ENCODE results near the gene ARHGEF25.

Gene ARHGEF25

DNA sequence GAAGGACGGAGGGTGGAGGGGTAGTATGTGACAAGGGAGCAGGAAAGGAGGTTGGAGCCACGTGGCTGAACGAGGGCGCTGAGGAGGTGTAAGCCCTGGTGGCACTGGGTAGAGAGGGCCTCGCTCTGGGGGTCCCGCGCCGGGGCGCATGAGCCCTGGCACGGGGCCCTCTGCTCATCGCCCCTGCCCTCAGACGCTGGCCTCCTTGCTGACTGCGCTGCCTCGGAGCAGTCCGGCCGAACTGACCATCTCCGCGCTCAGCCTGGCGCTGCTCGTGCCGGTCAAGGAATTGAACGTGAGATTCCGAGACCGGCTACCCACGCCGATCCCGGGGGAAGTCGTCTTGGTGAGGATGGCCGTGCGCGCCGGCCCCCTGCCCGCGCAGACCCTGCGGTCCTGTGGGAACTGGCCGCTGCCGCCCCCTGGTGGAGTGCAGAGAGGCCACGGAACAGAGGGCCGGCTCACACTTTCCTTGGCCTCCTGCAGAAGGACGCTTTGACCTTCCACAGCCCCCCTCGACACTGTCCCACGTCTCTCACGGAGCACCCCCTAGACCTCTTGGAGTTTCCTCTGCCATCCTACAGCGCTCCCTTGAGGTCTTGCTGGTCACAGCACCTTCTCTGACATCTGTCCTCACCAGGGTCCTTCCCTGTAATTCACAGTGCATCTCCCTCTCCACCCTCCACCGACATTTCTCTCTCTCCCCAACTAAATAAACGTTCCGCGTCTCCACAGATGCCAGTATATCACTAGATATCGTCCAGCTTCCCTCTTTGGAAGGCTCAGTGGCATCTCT is 10.5 kb downstream of the ARHGEF25 start:
- peak; percentile 68 for DNase-seq (ENCODE audit: low spot score)

DNA sequence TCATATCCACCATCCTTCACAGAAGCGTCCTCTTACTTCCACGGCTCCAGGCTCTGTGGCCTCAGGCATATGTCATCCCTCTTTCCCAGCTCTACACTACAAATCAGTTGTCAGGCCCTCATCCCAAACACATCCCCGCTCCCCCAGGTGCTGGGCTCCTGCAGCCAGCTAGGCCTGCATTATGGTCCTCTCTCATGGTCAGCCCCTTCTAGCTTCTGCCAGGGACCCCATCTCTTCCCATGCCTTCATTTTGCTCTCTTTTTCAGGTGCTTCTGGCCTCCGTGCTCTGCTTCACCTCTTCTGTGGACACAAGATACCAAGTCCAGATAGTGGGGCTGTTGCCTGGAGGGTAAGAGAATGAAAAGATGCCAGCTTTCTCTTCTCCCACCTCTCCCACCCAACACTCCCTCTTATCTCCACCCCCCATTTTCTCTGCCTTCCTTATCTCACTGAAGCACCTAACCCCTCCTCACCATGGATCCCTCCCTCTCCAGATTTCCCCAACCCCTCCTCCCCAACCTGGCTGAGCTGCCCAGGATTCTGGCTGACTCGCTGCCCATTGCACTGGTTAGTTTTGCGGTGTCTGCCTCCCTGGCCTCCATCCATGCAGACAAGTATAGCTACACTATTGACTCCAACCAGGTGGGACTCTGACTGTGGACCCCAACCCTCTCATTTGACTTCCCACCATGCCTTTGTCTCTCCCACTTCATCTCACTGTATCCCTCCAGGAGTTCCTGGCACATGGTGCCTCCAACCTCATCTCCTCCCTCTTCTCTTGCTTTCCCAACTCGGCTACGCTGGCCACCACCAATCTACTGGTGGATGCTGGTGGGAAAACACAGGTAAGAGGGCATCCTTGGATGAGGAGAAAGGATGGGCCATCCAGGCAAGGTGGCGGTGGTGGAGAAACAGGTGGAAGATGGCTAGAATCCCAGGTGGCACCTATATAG is 11.3 kb downstream of the ARHGEF25 start:
- no peak for DNase-seq (ENCODE audit: low spot score)

DNA sequence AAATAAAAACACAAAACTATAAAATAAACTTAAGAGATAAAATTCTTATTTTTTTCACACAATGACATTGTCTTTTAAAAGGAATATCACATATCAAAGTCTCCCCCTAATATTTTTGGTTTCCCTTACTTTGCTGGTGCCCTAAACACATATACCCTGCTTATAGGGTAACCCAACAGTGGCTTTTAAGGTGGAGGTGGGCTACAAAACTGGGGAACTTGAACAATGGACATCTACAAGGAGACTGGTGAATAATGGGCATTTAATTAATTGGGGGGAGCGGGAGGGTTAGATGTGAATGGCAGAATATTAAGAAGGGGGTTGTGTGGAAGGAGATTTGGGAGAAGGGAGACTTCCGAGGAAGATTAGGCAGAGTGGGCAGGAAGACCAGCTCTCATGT is 12.2 kb downstream of the ARHGEF25 start:
- no peak for DNase-seq (ENCODE audit: low spot score)

DNA sequence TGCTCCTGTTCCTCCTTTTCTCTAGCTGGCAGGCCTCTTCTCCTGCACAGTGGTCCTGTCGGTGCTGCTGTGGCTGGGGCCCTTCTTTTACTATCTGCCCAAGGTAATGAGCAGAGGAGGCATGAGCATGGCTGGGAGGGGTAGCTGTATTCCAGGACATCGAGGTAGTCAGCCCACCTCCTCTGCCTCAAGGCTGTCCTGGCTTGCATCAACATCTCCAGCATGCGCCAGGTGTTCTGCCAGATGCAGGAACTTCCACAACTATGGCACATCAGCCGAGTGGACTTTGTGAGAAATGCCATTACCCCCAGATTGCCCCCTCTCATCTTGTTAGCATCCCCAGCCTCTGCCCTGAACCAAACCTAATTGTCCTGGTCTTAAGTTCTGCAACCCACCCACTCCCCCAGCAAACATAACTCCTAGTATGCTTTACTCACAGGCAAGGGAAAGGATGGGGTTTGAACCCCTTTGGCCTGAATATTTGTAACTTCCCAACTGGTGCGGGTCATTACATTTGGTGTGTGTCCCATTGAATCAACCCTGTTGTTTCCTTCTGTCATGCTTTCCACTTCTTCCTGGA is 12.7 kb downstream of the ARHGEF25 start:
- DNase-seq (ENCODE audit: low spot score), result no peak

DNA sequence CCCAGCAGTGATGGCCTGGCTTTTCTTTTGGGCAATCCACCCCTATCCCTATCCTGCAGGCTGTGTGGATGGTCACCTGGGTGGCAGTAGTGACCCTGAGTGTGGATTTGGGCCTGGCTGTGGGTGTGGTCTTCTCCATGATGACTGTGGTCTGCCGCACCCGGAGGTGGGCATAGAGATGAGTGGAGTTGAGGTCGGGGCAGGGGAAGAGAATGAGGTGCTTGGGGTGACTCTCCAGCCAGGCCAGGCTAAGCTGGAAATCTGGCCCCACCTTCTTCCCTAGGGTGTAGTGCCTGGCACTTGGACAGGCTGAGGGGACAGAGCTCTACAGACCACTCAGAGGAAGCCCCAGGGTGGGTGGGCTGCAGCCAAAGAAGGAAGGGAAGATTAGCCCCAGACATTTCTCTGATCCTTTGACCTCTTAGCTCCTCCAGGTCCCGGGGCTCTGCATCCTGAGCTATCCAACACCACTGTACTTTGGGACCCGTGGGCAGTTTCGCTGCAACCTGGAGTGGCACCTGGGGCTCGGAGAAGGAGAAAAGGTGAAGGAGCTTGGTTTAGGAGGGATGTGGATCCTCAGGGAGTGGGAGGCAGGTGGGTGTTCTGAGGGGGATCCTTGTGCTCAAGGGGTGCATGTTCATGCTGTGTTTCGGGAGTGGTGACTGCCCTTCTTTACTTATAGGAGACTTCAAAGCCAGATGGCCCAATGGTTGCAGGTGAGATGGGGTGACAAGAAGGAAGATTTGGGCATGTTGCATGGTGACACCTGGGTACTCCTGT is 13.4 kb downstream of the ARHGEF25 start:
- no peak for DNase-seq (ENCODE audit: low spot score)

DNA sequence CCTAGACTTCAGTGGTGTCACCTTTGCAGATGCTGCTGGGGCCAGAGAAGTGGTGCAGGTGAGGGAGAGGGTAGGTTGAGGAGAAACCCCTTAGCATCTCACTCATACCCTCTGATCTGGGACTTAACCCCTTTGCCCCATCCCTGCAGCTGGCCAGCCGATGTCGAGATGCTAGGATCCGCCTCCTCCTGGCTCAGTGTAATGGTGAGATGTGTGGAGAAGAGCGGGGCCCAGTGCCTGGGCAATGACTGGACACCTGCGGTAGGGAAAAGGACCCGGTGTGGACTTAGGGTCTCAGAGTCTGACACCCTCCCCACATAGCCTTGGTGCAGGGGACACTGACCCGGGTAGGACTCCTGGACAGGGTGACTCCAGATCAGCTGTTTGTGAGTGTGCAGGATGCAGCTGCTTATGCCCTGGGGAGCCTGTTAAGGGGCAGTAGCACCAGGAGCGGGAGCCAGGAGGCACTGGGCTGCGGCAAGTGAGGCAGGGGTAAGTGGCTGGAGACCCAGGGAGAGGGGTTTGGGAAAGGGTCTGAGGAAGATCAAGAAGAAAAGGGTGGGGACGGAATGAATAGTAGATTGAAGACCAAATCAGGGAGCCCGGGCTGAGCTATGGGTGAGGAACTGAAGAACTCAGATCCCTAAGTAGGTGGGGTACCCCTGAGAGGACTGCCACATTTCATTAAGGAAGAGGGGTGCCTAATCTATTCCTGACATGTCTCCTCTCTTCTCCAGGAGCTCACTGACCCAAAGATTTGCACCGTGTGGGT is 14.2 kb downstream of the ARHGEF25 start:
- DNase-seq (ENCODE audit: low spot score), result no peak

DNA sequence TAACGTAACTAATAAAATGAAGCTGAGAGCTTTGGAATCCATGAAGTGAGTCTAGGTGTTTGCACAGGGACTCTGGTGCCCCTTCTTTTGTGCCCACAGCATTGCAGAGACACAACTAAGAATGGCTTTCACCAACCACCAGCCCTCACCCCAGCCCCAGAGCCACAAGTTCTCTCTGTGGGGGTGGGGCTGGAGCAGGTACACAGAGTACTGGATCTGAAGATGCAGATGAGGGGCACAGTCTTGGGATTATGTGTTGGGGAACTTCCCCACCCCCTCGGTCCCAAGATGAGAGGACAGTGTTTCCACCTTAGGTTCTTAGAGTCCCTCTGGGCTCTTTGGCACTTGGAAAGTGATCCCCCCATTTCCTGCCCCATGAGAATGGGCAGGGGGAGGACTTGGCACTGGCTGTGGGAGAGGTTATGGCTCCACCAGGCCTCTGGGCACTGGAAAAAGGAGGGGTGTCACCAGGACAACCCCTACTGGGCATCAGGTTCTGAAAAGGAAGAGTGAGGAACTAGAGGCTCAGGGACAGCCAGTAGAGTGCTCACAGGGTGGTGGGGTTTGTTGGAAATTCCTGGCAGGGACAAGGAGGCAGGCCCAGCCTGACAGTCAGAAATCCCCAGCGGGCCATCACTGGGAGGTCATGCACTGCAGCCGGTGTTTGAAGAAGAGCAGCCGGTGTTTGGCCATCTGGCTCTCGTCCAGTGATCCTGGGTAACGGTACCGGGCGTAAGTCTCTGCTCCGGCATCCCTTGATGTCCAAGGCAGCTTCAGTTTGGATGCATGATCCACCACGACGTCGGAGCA is 15.1 kb downstream of the ARHGEF25 start:
- no peak for DNase-seq (ENCODE audit: low spot score)

DNA sequence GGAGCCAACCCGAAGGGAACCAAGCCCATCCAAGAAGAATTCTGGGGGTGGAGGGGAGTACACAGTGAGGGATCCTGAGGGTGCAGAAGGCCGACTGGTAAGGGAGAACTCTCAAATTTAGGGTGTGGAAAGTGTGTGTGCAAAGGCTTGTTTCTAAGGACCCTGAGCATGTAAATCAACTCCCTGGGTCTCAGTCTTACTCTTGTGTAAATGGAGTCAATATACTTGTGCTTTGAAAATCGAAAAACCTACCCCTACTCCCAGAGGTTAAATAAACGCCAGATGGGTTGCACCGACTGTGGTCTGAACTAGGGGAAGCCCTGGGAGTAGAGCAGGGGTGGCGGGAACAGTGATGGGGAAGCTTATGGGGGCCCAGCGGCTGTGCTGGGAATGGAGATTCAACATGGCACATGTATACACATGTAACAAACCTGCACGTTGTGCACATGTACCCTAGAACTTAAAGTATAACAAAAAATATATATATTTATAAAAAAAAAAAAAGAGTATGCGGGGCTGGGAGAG is 15.7 kb downstream of the ARHGEF25 start:
- DNase-seq (ENCODE audit: low spot score), result no peak

DNA sequence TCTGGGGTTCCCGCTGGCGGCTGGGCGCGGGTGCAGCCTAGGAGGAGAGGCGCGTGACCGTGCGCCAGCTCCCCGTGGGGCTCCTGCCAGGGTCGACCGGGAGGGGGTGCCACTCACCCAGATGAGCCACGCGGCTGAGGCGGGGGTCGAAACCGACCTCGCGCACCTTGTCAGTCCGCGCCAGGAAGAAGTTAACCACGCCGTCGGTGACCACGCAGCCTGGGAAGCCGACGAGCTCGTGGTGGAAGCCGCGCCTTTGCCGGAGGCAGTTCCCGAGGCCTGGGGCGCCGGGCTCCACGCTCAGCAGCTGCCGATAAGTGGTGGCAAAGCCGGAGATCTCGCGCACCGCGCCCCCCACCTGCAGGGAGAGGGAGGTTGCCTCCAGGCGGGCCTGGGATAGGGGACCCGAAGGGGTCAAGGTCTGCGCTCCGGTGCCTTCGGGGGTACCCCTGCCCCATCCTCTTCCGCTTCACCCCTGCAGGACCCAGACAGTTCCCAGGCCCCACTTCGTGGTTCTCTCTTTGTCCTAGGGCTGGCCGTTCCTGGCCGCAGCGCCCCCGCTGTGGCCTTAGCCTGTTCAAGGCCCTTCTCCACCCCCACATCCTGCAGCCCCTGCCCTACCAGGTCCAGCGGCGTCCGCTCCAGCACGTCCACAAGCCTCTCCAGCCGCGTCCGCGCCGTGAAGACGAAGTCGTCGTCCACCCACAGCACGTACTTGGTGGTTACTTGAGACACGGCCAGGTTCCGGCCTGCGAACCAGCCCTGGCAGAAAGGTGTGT is 16.5 kb downstream of the ARHGEF25 start:
- no peak for DNase-seq (ENCODE audit: low spot score)

DNA sequence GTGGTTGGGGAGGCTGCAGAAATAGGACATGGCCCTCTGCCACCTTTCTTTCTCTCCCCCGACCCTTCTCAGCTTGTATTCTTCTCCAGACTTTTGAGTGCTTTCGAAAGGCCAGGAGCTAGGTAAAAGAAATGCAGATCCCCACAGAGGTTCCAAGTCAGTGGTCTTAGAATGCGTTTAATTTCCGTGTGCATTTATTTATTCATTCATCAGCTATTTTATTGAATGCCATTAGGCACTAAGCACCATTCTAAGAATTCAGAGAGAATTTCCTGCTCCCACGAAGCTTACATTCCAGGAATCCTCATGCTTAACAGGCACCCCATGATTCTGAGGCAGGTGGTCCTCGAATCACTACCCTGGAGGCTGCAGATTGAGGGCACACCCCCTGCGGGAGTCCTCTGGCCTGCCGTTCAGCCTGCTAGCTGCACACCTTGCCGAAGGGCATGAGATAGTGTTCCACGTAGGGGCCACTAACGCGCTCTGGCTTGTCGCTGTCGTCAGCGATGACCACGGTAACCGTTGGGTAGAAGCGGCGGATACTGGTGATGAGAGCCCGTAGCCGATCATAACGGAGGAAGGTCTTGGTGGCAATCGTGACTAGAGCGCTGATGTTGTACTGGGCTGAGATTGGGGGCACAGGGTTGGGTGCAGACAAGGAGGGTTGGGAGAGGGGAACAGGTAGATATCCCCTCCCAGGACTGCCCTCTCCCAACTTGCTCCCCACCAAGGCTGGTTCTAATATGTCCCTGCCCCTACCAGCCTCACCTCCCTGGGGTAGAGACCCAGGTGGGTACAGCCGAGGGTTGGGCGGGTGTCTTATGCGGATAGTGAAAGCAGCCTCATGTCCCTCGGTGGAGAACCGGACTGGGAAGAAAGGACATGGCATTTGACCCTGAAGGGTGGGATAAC is 17.3 kb downstream of the ARHGEF25 start:
- no peak for DNase-seq (ENCODE audit: low spot score)

DNA sequence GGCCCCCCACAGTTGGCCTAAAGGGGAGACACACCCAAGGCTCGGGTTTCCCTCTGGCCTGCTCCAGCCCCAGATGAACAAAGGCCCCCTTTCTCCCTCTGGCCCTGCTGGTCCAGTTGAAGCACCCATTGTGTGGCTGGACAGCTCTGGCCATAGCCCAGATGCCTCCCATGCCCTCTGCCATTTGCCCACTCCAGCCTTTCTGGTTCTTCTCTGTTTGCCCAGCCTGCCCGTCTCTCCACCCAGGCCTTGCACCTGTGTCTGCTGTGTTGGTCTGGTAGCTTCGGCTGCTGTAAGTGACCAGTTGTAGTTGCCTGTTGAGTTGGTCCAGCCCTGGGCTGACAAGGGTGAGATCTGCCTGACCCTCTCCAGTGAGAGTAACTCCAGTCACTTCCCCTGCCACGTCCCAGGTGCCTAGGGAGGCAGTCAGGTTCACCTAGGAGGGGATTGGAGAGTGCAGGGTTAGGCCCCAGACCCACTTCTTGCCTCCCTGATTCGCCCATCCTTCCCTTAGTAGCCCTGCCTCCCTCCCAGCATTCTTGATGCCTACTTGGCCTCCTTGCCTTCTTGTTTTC is 18.7 kb downstream of the ARHGEF25 start:
- DNase-seq (ENCODE audit: low spot score), result no peak

DNA sequence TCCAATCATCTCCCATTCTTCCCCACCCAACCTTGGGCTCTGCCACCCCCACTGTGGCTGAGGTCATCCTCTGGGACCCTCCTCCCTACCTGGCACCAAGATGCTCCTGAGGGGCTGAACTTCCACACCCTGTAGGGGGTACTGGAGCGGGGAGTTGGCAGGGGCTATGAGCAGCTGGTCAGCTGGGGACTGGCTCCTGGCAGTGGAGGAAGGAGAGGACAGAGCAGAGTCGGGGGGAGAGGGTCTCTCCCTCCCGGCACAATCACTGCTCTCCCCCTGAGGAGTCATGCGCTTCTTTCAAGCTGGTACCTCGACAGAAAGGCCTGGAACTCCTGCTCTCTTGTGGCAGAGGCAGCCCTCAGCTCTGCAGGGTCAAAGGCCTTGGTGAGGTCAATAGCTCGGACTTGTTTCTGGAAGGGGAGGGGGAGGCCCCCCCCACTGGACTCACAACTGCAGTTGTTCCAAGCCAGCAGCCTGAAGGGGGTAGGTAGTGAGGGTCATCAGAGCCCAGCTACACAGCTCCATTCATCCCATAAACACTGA is 19.7 kb downstream of the ARHGEF25 start:
- DNase-seq (ENCODE audit: low spot score), result no peak

DNA sequence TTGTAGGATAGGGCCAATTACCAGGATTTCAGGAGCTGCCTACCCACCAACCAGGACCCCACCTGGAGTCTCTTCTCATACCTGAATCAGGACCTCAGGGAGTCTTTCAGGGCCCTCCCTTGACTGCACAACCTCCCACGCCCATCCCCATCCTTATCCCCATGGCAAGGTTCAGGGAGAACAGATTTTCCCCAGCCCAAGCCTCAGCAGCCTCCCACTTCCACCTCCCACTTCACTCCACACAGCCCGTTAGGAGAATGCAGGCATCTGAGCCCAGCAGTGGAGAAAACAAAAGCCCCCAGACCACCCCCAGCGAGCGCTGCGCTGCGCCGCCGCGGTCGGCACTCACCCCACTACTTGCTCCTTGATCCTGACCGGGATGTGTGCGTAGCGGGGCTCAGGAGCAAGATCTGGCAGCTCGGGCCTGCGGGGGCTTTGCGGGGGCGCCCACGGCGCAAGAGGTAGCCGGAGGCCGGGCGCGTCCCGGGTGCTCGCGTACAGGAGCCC is 20.4 kb downstream of the ARHGEF25 start:
- no peak for DNase-seq (ENCODE audit: low spot score)

DNA sequence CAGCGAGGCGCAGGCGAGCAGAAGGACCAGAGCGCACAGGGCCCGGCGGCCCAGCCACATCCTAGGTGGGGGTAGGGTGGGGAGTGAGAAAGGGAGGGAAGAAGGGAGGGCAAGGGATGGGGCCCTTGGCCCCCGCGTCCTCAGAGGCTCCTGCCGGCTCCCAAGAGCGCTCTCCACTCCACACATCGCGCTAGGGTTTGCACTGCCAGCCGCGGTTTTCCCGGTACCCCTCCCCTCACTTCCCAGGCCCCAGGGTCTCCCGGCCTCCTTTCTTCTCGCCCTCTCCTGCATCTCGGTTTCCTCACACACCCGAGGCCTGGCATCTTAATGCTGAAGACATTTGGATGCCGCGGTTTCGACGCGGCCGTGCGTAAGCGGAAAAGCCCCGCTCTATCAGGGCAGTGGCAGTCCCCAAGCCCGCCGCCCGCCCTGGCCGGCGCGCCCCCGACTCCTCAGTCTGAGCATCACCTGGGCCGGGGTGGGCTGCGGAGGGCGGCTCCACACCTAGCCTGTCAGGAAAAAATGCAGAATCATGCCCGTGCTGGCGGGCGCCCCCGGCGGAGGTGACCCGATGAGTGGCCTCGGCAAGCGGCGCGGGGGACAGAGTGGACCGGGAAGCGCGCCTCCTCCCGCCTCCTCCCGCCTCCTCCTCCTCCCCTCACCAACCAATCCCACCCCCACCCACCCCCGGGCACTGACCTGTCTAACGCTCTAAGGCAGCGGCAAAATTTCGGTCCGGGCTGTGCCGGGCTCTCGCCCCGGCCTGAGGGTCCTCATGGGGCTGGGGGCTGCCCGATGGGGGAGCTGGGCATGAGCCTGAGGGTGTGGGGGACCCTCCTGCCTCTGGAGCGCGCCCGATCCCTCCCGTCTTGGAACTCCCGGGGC is 21.1 kb downstream of the ARHGEF25 start:
- peak; percentile 60 for DNase-seq (ENCODE audit: low spot score)

DNA sequence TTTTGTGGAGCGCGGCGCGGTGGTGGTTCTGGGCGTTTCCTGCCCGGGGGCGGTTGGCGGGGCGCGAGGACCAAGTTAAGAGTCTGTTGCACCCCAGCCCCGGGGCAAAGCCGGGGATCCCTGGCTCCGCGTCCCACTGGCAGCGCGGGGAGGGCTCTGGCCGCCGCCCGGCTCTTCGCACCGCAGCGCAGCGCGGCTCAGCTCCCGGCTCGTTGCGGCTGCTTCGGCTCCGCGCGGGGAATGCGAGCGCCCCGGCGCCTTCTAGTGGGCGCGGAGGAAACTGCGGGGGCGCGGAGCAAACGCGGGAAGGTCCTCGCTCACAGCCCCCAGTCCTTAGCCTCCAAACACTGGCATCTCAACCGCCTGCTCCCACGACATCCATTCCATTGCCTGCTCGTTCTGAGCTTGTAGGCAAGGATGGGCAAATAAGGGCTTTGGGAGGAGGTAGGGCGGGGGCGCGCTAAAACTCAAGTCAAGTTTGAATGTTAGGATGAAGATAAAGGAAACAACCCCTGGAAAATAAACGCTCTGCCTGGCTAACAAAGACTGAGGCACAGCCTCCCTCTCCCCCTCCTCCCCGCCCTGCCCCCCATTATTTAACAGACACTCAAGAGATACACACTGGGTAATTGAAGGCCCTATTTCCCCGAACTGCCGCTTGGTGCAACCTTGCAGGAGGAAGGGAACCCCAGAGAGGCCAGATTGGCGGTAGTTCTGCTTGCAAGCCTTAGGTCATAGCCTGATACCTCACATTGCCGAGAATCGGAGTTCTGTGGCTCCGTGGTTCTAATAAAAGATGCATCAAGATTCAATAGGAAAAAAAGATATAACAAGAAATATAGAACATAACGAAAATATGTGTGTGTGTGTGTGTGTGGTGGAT is 22.0 kb downstream of the ARHGEF25 start, which contains the start of gene B4GALNT1:
TSS of gene B4GALNT1 (minus strand) at position 244 of the 883 bp plus-strand sequence. CDS start 1,069 bp downstream, outside the sequence.
- peak; percentile 88 for DNase-seq (ENCODE audit: low spot score)

Data from SK-N-DZ (cell line).